Heart left ventricle (tissue), 16 donors: ENCODE data around the gene SERPINB6. TPM values are rescaled to one million over a fixed set of nuclear protein-coding genes. Genes with fewer than 3 reads are reported as not detected.

Experiments used
- ATAC-seq, 4 donors: fragments of 200-7000 bp; cut with Tn5 transposase; one replicate each; pipeline ENCODE4 v1.9.1; 2020 to 2022; ENCODE audit warnings: moderate library complexity in 4 of 4, mild to moderate bottlenecking in 3 of 4, moderate number of reproducible peaks in 1 of 4
- DNase-seq, 5 donors: peaks; one replicate each; pipeline ENCODE4 v3.0.0-alpha.2; 2020
- H3K27ac ChIP-seq, 12 donors: fragments of 200-600 bp; sonication (generic) in 4 of 12; one replicate each; pipeline versions ENCODE4 v1.5.0 to v1.8.0; 2016 to 2022; ENCODE audit warnings: mild to moderate bottlenecking in 2 of 12
- H3K27me3 ChIP-seq, 9 donors: fragments of 200-600 bp; sonication (generic) in 2 of 9; one replicate each; pipeline versions ENCODE4 v1.5.1 to v1.8.0; 2016 to 2022; ENCODE audit warnings: mild to moderate bottlenecking in 3 of 9
- H3K36me3 ChIP-seq, 9 donors: fragments of 200-600 bp; sonication (generic) in 2 of 9; one replicate each; pipeline versions ENCODE4 v1.5.0 to v1.8.0; 2018 to 2022; ENCODE audit warnings: mild to moderate bottlenecking in 2 of 9
- H3K4me1 ChIP-seq, 12 donors: fragments of 200-600 bp; sonication (generic) in 4 of 12; one replicate each; pipeline versions ENCODE4 v1.5.0 to v1.8.0; 2016 to 2022; ENCODE audit warnings: mild to moderate bottlenecking in 3 of 12
- H3K4me3 ChIP-seq, 12 donors: fragments of 200-600 bp; sonication (generic) in 4 of 12; one replicate each; pipeline versions ENCODE4 v1.5.0 to v1.8.0; 2017 to 2022; ENCODE audit warnings: mild to moderate bottlenecking in 9 of 12, moderate library complexity in 4 of 12
- H3K9me3 ChIP-seq, 12 donors: fragments of 200-600 bp; sonication (generic) in 4 of 12; one replicate each; pipeline versions ENCODE4 v1.5.0 to v1.8.0; 2016 to 2022; ENCODE audit warnings: mild to moderate bottlenecking in 1 of 12
- POLR2A ChIP-seq, 2 donors: fragments of 450-650 bp; IDR thresholded peaks; one replicate each; pipeline ENCODE4 v1.6.1; 2017; ENCODE audit warnings: antibody characterized with exemption in 2 of 2, mild to moderate bottlenecking in 2 of 2, moderate library complexity in 2 of 2
- WGBS, 4 donors: extraction: QIAGEN DNeasy Blood & Tissue Kit in 2 of 4; methylation state at CpG; one replicate each; pipeline versions ENCODE4 v1.1.5 to v1.1.7; 2013 to 2018; 5-methylcytosine and 5-hydroxymethylcytosine counted together
- intact Hi-C, 10 donors: fragments of 100-400 bp; cut with DNase I; formaldehyde crosslinking; loops; one replicate each; pipeline versions ENCODE4 v1.11.1 to v1.14.2; 2022
- polyA plus RNA-seq, 2 donors: library from polyadenylated mRNA; stranded (reverse); fragments of 200-250 nt; gene quantifications; one replicate each; pipeline ENCODE4 v1.2.3, GENCODE V29; 2013
- total RNA-seq, 9 donors: library from RNA; depleted of rRNA in 2 of 9; stranded (reverse); fragments of >200 nt in 2 of 9; fragmentation: NEBNext Ultra II Directional in 3 of 9; extraction: Animal tissue kit (Norgen Biotek cat#: 25700) in 3 of 9; gene quantifications; one replicate each; pipeline versions ENCODE4 v1.1.0 to v1.2.4, GENCODE V29; 2016 to 2023
- TF ChIP-seq, protein P1 (sequence below), 12 donors: fragments of 200-600 bp; sonication (generic) in 4 of 12; IDR thresholded peaks; one replicate each; pipeline versions ENCODE4 v1.5.0 to v1.8.0; 2018 to 2022; ENCODE audit warnings: antibody characterized with exemption in 12 of 12, mild to moderate bottlenecking in 5 of 12
- donor health status: ischemic (EF 13 %, LVEDD 7.1; RV severe dilation, severe dysfunction).
- donor health status: healthy with polysubstance abuse.
- donor health status: DM: no; HTN: yes; CAD: no.
- donor health status: DM: no; HTN: no; CAD: no.
- donor health status: ischemic (EF 25% LVEDD 6.9; RV normal size, moderate dysfunction).
- donor health status: ischemic (EF 25% LVEDD 5.7; RV mildly dilated, moderate dysfunction).
- donor health status: healthy.
- donor health status: DM: yes; HTN: yes; CAD: no.
- donor health status: ischemic (EF 35%, LVEDD 5.7; RV mildly dilated, moderate dysfunction).
- donor health status: nonischemic (EF 11% LVEDD 7.7; RV severe dilation, severe dysfunction).
- donor health status: DM: yes; HTN: yes; CAD: no.
- donor health status: PGD.
- donor health status: ischemic (EF 29% LVEDD 5.4; RV normal size, mild dysfunction).
- donor health status: nonischemic (EF 23%, LVEDD 6.1; RV moderate dilation, normal function).

The SERPINB6 gene
- total and polyA plus RNA-seq, 11 donors, result 146 to 246 (median 186) TPM

DNA sequence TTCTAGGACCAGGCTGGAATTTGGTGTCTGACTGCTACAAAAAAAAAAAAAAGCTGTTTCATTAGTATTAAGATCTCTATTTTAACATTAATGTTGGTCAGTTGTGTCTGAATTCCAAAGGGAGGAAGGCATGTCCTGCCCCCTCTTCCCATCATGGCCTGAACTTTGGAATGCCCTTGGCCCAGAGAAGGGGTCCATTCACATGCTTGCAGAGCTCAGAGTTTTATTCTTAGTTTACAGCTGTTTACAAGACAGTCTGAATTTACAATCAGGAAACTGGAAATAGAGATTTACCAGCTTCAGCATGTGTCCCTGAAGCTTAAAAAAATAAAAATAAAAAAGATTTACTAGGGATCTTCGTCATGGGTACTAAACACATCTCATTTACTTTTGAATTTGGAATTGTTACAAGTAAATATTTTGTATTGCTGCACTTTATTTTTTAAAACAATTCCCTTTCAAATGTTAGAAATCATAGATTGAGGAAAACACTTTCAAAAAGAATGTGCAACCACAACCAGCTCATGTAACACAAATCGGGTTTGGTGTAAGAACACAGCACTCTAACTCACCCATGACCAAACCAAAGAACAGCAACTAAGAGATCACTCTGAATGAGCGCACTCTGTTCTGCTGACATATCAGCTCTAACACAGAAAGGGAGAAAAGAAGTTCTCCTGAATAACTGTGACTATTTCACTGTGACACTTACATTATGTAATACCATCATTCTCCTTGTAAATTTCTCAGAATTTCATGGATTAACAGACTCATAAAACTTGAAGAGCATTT, 6.6 kb upstream of the SERPINB6 start:
- peaks cover 0 to 38% (median 19%) of the 10 kb centered on the region in 12 donors for H3K4me1 ChIP-seq
- intact Hi-C loops, result no loop called here
- no peak for TF ChIP-seq POLR2A (IDR thresholded peaks at IDR 0.05)
- TF ChIP-seq, protein P1, sequence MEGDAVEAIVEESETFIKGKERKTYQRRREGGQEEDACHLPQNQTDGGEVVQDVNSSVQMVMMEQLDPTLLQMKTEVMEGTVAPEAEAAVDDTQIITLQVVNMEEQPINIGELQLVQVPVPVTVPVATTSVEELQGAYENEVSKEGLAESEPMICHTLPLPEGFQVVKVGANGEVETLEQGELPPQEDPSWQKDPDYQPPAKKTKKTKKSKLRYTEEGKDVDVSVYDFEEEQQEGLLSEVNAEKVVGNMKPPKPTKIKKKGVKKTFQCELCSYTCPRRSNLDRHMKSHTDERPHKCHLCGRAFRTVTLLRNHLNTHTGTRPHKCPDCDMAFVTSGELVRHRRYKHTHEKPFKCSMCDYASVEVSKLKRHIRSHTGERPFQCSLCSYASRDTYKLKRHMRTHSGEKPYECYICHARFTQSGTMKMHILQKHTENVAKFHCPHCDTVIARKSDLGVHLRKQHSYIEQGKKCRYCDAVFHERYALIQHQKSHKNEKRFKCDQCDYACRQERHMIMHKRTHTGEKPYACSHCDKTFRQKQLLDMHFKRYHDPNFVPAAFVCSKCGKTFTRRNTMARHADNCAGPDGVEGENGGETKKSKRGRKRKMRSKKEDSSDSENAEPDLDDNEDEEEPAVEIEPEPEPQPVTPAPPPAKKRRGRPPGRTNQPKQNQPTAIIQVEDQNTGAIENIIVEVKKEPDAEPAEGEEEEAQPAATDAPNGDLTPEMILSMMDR (IDR thresholded peaks at IDR 0.05), result no peak
- H3K4me3 ChIP-seq, result no peak overlapping the region
- H3K27me3 ChIP-seq, result no peaks in the 10 kb centered on the region
- 88 to 93% (median 89%) methylated on average over 3 of the region's 3 CpGs for WGBS, 4 donors
- ATAC-seq, result no peak
- DNase-seq, result no peak
- no peaks in the 10 kb centered on the region for H3K9me3 ChIP-seq
- no peak overlapping the region for H3K27ac ChIP-seq
- H3K36me3 ChIP-seq, result no peaks in the 10 kb centered on the region

DNA sequence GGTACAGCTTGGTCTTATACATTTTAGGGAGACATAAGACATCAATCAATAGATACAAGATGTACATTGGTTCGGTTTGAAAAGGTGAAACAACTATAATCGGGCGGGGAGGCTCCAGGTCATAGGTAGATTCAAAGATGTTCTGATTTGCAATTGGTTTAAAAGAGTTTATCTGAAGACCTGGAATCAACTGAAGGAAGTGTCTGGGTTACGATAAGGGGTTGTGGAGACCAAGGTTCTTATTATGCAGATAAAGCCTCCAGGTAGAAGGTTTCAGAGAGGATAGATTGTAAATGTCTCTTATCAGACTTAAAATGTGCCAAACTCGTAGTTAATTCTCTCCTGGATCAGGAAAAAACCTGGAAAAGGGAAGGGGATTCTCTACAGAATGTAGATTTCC, 5.9 kb upstream of the SERPINB6 start:
- Histone ChIP-seq H3K9me3 (no peaks in the 10 kb centered on the region), H3K36me3 (no peaks in the 10 kb centered on the region), H3K4me1 (peaks cover 0 to 36% (median 17%) of the 10 kb centered on the region in 12 donors), H3K27me3 (no peaks in the 10 kb centered on the region), H3K4me3 (no peak overlapping the region), H3K27ac (no peak overlapping the region)
- TF ChIP-seq POLR2A (IDR thresholded peaks at IDR 0.05), result no peak
- TF ChIP-seq, protein P1 (IDR thresholded peaks at IDR 0.05), result no peak
- ATAC-seq (no peak), DNase-seq (no peak)
- 74 to 93% (median 82%) methylated on average over 5 of the region's 5 CpGs for WGBS, 4 donors
- intact Hi-C loops, result no loop called here

DNA sequence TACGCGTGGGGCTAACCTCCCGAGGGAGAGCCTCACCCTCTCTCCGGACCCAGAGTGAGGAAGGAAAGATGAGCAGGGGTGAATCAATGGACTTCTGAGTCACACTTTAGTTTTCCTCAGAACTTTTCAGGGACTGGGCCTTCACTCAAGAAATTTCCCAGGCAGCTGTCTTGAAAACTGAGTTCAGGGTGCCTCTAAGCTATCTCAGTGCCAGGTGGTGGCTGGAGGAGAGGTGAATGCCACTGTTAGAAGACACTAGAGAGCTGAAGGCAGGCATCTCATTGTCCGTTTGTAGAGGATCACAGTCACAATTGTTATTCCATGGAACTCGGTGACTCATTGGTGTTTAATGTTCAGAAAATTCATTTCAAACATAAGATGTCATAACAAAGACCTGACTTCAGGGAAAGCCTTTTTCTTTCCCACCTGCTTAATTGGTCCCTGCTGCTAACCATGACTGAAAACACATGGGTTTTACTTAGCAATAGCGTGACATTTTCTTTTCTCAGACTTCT, 5.3 kb upstream of the SERPINB6 start:
- WGBS, 4 donors, result 75 to 92% (median 78%) methylated on average over 7 of the region's 7 CpGs
- Histone ChIP-seq H3K9me3 (no peaks in the 10 kb centered on the region), H3K4me3 (no peak overlapping the region), H3K4me1 (peaks cover 0 to 34% (median 17%) of the 10 kb centered on the region in 12 donors), H3K36me3 (no peaks in the 10 kb centered on the region), H3K27me3 (no peaks in the 10 kb centered on the region), H3K27ac (no peak overlapping the region)
- ATAC-seq, result no peak
- DNase-seq, result no peak
- intact Hi-C loops, result no loop called here
- TF ChIP-seq POLR2A (IDR thresholded peaks at IDR 0.05), result no peak

DNA sequence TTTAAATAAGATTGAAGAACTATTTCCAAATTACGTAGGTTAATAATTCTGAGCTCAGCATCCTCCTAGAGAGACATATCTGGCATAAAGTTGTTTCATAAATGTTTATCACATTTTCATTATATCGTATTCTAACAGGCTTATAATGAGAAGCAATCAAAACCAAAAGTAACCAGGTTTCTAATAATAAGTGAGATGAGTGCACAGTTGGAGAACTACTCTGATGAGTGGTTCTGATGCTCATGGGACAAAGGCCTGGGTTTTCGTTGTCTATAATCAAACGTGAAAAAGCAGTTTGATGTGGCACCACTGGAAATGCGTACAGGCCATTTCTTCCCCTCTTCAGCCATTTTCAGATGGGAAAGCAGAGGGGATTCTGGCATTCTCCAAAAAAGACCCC, 4.7 kb upstream of the SERPINB6 start:
- Histone ChIP-seq H3K9me3 (no peaks in the 10 kb centered on the region), H3K4me1 (peaks cover 0 to 28% (median 12%) of the 10 kb centered on the region in 12 donors), H3K36me3 (no peaks in the 10 kb centered on the region), H3K27me3 (no peaks in the 10 kb centered on the region), H3K4me3 (no peak overlapping the region), H3K27ac (no peak overlapping the region)
- no peak for DNase-seq
- 92 to 96% (median 94%) methylated on average over 5 of the region's 5 CpGs for WGBS, 4 donors
- ATAC-seq, result no peak
- intact Hi-C loops, result no loop called here
- TF ChIP-seq POLR2A (IDR thresholded peaks at IDR 0.05), result no peak
- TF ChIP-seq, protein P1 (IDR thresholded peaks at IDR 0.05), result no peak
